Cerebellar nuclear complex (tissue), 1 donor: Measurements from ENCODE around the gene VAV1.

Source experiments
- DNase-seq, 2 experiments: peaks; one replicate each; lab custom pipeline; 2025; lab: John Stamatoyannopoulos, UW

The VAV1 gene, protein sequence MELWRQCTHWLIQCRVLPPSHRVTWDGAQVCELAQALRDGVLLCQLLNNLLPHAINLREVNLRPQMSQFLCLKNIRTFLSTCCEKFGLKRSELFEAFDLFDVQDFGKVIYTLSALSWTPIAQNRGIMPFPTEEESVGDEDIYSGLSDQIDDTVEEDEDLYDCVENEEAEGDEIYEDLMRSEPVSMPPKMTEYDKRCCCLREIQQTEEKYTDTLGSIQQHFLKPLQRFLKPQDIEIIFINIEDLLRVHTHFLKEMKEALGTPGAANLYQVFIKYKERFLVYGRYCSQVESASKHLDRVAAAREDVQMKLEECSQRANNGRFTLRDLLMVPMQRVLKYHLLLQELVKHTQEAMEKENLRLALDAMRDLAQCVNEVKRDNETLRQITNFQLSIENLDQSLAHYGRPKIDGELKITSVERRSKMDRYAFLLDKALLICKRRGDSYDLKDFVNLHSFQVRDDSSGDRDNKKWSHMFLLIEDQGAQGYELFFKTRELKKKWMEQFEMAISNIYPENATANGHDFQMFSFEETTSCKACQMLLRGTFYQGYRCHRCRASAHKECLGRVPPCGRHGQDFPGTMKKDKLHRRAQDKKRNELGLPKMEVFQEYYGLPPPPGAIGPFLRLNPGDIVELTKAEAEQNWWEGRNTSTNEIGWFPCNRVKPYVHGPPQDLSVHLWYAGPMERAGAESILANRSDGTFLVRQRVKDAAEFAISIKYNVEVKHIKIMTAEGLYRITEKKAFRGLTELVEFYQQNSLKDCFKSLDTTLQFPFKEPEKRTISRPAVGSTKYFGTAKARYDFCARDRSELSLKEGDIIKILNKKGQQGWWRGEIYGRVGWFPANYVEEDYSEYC

DNA sequence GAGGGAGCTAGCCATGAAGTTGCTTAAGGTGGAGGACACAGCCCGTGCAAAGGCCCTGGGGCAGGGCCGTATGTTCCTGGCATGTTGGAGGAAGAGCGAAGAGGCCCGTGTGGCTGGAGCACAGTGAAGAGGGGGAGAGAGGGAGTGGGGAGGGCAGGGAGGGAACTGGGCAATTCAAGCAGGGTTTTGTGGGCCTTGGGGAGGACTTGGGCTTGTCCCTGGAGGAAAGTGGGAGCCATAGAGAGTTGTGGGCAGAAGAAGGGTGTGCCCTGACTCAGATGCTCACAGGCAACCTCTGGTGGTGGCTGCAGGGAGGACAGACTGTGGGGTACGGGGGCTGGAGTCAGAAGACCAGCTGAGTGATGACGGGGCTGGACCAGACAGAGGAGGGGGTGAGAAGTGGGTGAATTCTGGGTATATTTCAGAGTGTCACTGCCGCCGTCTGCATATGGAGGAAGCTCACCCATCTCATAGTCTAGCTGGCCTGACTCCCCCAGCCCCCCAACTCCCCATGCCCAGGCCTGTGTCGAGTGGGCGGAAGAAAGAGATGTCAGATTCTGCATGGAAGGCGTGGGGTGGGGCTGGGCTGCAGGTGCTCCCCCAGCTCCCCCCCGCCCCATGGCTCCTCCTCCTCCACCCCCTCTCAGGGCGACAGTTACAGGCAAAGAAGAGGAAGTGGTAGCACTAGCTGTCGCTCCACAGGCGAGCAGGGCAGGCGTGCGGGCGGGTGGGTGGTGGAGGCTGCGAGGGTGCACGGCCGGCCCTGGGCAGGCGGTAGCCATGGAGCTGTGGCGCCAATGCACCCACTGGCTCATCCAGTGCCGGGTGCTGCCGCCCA lies at the start of gene VAV1:
VAV1 (plus strand) TSS at position 681 of the 838 bp plus-strand sequence; CDS start at position 781, 100 bp downstream.
- DNase-seq, result no peak

- DNase-seq, result no peak
Measured at GRCh38 chr19:6723108-6723618, 49.3 kb upstream of the VAV1 start.

DNA sequence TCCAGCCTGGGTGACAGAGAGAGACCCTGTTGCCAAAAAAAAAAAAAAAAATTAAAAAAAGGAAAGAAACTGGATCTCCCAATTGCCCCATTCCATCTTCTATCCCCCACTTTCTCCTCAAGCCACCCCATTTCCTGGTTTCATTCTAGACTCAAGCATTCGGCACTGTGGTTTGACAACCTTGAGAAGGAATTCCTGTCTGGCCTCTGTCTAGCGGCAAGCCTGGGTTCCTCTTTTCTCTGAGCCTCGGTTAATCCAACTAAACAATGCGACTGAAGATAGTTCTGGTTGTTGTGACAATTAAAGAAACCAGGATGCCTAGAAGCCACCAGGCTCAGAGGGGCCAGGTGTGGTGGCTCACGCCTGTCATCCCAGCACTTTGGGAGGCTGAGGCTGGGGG lies 48.8 kb upstream of the VAV1 start:
- DNase-seq, result no peak

DNA sequence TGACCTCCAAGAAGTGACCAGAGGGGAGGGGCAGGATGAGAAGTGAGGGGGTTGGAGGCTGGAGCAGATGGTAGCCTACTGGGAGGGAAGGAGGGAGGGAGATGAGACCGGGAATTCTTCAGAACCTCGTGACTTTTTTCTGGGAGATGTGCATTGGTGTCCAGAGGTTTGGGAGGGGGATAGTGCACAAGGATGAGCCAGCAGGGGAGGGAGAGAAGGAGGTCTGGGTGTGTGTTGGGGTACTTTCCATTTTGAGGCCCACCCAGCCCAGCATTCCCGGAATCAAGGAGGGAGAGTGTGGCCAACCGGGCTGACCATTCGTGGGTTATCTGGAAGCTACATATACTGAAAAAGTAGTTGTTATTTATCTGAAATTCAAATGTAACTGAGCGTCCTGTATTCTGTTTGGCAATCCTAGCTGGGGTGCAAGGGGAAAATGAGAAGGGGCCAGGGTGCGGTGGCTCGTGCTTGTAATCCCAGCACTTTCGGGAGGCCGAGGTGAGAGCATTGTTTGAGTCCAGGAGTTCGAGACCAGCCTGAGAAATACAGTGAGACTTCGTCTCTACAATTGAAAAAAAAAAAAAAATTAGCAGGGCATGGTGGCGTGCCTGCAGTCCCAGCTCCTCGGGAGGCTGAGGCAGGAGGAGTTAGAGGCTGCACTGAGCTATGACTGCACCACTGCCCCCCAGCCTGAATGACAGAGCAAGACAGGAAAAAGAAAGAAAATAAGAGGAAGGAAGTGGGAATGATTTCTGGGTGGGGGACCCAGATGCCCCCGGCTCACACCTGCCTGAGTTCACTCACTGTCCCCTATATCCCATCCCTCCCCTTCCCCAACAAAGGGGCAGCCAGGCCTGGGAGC lies 47.6 kb upstream of the VAV1 start:
- no peak for DNase-seq

DNA sequence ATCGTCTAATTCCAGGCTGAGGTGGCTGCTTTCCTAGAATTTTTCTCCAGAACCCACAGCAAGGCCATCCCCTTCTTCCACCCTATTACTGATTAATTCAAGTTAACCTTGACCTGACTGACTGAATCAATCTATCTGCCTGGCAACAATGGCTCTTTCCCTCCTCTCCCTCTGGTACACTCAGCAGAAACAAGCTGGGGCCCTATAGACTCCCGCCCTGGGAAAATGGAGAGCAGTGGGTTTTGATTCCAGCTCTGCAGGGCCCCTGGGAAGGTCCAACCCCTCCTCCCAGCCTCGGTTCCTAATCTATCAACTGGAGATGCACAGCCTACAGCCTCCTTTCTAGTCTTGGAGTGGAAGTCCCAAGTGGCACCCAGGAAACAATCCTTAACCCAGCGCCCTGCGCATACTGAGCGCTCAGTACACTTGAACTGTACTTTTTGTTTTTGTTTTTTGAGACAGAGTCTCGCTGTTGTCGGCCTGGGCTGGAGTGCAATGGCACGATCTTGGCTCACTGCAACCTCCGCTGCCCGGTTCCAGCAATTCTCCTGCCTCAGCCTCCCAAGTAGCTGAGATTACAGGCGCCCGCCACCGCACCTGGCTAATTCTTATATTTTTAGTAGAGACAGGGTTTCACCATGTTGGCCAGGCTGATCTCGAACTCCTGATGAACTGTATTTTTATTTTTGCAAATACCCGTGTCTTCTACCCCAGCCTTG lies 46.8 kb upstream of the VAV1 start:
- no peak for DNase-seq

GRCh38 chr19:6728346-6728745 lies 44.2 kb upstream of the VAV1 start:
- DNase-seq, result no peak

GRCh38 chr19:6729573-6730152 lies 42.8 kb upstream of the VAV1 start:
- no peak for DNase-seq

DNA sequence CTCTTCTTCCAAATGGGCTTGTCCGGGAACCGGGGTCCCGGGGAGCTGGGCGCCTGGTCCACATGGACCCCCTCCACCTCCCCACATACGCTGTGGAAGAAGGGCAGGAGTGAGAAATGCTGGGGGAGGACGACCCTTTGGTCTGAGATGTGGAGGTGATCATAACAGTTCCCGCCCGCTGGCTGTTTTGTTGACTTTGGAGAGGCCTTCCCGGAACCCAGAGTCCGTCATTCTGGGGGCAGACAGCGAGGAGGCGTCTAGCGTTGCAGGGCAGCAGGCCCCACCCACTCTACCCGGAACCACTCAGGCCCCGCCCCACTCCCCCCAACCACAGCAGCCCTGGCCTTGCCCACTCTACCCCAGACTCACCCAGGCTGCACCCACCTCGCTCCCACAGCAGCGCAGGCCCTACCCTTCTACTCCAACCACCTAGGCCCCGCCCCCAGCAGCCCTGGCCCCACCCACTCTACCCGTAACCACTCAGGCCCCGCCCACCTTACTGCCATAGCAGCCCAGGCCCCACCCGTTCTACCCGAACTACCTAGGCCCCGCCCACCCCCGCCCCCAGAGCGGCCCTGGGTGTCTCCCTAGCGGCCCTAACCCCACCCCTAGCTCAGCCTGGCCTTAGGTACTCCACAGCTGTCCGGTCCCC lies 42.2 kb upstream of the VAV1 start:
- no peak for DNase-seq

GRCh38 chr19:6730941-6731670 lies 41.4 kb upstream of the VAV1 start:
- no peak for DNase-seq

- DNase-seq, result no peak
Measured at GRCh38 chr19:6731822-6732221, 40.7 kb upstream of the VAV1 start.

GRCh38 chr19:6732803-6733337 lies 39.6 kb upstream of the VAV1 start:
- no peak for DNase-seq

- no peak for DNase-seq
Measured at GRCh38 chr19:6733338-6734095, 39.0 kb upstream of the VAV1 start.

GRCh38 chr19:6734096-6734696 lies 38.3 kb upstream of the VAV1 start:
- DNase-seq, result no peak

- DNase-seq, result no peak
Measured at GRCh38 chr19:6735181-6735911, 37.2 kb upstream of the VAV1 start.

GRCh38 chr19:6736169-6736916 lies 36.2 kb upstream of the VAV1 start:
- DNase-seq, result no peak

GRCh38 chr19:6736917-6737283 lies 35.6 kb upstream of the VAV1 start:
- DNase-seq, result no peak
